ENCODE results near the gene FGL2. TPM values are rescaled to one million over a fixed set of nuclear protein-coding genes. Genes with fewer than 3 reads are reported as not detected.

Gene FGL2, protein sequence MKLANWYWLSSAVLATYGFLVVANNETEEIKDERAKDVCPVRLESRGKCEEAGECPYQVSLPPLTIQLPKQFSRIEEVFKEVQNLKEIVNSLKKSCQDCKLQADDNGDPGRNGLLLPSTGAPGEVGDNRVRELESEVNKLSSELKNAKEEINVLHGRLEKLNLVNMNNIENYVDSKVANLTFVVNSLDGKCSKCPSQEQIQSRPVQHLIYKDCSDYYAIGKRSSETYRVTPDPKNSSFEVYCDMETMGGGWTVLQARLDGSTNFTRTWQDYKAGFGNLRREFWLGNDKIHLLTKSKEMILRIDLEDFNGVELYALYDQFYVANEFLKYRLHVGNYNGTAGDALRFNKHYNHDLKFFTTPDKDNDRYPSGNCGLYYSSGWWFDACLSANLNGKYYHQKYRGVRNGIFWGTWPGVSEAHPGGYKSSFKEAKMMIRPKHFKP
- total RNA-seq (10 to 100 TPM; 28.0 to 31.2 (median 29.8) TPM), polyA plus RNA-seq (8.3 TPM)
- long read RNA-seq, donor 1, full-length matches to known transcripts, result 20 of 20 reads
- long read RNA-seq, donor 1, partial matches to known transcripts, result 0 of 20 reads
- long read RNA-seq, donor 1, other reads (novel, unspliced or antisense), result 0 of 20 reads
- long read RNA-seq, donor 2, full-length matches to known transcripts, result 7 of 8 reads
- long read RNA-seq, donor 2, partial matches to known transcripts, result 0 of 8 reads
- long read RNA-seq, donor 2, other reads (novel, unspliced or antisense), result 1 of 8 reads
- long read RNA-seq, donor 3, full-length matches to known transcripts, result 81 of 82 reads
- long read RNA-seq, donor 3, partial matches to known transcripts, result 0 of 82 reads
- long read RNA-seq, donor 3, other reads (novel, unspliced or antisense), result 1 of 82 reads
- long read RNA-seq, donor 4, full-length matches to known transcripts, result 6 of 6 reads
- long read RNA-seq, donor 4, partial matches to known transcripts, result 0 of 6 reads
- long read RNA-seq, donor 4, other reads (novel, unspliced or antisense), result 0 of 6 reads

DNA sequence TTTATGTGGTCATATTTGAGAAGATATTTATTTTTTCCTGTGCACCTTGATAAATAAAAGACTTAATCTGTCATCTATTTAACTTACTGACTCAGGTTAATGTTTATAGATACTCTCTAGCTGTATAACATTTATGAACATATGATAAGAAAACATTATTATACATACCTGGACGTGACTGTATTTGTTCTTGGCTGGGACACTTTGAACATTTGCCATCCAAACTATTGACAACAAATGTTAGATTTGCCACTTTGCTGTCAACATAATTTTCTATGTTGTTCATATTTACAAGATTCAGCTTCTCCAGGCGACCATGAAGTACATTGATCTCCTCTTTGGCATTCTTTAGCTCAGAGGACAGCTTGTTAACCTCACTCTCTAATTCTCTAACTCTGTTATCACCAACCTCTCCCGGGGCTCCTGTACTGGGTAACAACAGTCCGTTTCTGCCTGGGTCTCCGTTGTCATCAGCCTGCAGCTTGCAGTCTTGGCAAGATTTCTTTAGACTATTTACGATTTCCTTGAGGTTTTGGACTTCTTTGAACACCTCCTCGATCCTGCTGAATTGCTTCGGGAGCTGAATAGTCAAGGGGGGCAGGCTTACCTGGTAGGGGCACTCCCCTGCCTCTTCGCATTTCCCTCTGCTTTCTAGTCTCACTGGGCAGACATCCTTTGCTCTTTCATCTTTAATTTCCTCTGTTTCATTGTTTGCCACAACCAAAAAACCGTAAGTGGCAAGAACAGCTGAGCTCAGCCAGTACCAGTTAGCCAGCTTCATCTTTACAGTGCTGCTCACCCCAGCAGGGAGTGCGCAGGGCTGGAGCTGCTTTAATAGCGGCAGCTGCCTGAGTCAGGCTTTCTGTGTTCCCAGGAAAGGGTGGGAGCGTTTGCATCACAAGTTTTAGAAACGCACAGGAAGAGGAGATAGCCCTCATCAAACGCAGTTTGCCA is at the start of gene FGL2:
Gene FGL2, minus strand, starts transcription at position 807 of the 954 bp plus-strand sequence. Its CDS starts 26 bp downstream, at position 781.
- intact Hi-C loops (cut with DNase I), result no loop called here
- Histone ChIP-seq H3K4me1 (ENCODE audit: control insufficient read depth, insufficient read depth, low read length) (peaks cover 3% of the 10 kb centered on the region), H3K9me3 (ENCODE audit: control insufficient read depth, low read length) (no peaks in the 10 kb centered on the region), H3K4me3 (ENCODE audit: low read length) (peak within 1 kb of the TSS; percentile 69), H3K27me3 (ENCODE audit: control insufficient read depth, insufficient read depth) (no peaks in the 10 kb centered on the region), H3K27ac (ENCODE audit: low read length) (peak within 1 kb of the TSS; percentile 11)
- ATAC-seq (peak; percentile 97 to 99), DNase-seq (peak; percentile 71 to 88 (median 85))
- WGBS, result 12% methylated on average over 15 of the region's 15 CpGs

DNA sequence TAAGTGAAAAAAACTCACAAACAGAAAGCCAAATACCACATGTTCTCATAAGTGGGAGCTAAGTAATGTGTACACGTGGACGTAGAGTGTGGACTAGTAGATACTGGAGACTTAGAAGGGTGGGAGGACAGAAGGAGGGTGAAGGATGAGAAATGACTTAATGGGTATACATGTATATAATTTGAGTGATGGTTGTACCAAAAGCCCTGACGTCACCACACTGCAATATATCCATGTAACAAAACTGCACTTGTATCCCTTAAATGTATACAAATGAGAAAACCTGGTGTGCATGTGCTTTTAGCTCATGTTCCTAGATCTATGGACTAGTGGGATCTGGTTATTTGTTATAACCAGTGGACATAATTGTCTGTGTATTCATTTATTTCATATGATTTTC is 48.5 kb upstream of the FGL2 start:
- peaks cover 8% of the 10 kb centered on the region for H3K4me1 ChIP-seq (ENCODE audit: control insufficient read depth, insufficient read depth, low read length)
- no peak overlapping the region for H3K27ac ChIP-seq (ENCODE audit: low read length)
- no peaks in the 10 kb centered on the region for H3K9me3 ChIP-seq (ENCODE audit: control insufficient read depth, low read length)
- no peaks in the 10 kb centered on the region for H3K27me3 ChIP-seq (ENCODE audit: control insufficient read depth, insufficient read depth)
- 77% methylated on average over 3 of the region's 3 CpGs for WGBS
- intact Hi-C loops (cut with DNase I), result loop anchor here in 2 of 4 donors (10.0 kb wide), 2 partner anchors 77 to 123 kb away; partner anchors contain the start of gene CCDC146 (in 1 of the 2)
- DNase-seq, result no peak
- H3K4me3 ChIP-seq (ENCODE audit: low read length), result no peak overlapping the region
- no peak for ATAC-seq

- H3K9me3 ChIP-seq (ENCODE audit: control insufficient read depth, low read length), result no peaks in the 10 kb centered on the region
- peaks cover 6% of the 10 kb centered on the region for H3K4me1 ChIP-seq (ENCODE audit: control insufficient read depth, insufficient read depth, low read length)
- no peak overlapping the region for H3K27ac ChIP-seq (ENCODE audit: low read length)
- intact Hi-C loops (cut with DNase I), result loop anchor here in 2 of 4 donors (10.0 kb wide), 2 partner anchors 77 to 123 kb away; partner anchors contain the start of gene CCDC146 (in 1 of the 2)
- no peak overlapping the region for H3K4me3 ChIP-seq (ENCODE audit: low read length)
- WGBS, result 37% methylated on average over 3 of the region's 3 CpGs
- ATAC-seq, result no peak
- DNase-seq, result peak; percentile 59 to 91 (median 83)
- no peaks in the 10 kb centered on the region for H3K27me3 ChIP-seq (ENCODE audit: control insufficient read depth, insufficient read depth)
These were observed 47.7 kb upstream of the FGL2 start for GRCh38 chr7:77247206-77247850.

DNA sequence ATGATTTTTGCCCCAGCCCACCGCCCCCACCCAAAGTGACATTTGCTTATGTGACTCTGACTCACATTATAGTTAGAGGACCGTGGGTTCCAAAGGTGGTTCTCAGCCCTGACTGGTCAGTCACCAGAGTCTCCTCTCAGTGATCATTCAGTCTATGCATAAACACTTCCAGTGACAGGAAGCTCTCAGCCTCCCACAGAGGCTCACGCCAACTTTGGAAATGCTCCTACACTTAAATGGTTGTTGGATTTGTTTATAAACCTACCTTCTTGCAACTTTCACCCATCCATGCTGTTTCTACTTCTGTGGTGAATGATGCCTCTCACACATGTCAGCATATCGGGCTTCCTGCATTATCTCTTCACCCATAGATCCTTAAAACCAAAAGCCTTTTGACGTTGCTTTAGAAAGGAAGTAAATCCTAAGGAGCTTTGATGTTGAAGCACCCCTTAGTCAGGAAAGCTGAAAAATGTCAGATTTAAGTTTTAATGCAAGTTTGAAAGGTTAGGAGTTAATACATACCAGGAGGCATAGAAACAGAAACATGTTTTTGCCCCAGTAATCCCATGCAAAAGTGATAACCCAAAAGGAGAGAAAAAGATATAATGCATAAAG is 46.5 kb upstream of the FGL2 start:
- Histone ChIP-seq H3K27ac (ENCODE audit: low read length) (no peak overlapping the region), H3K9me3 (ENCODE audit: control insufficient read depth, low read length) (no peaks in the 10 kb centered on the region), H3K27me3 (ENCODE audit: control insufficient read depth, insufficient read depth) (no peaks in the 10 kb centered on the region), H3K4me1 (ENCODE audit: control insufficient read depth, insufficient read depth, low read length) (peaks cover 6% of the 10 kb centered on the region), H3K4me3 (ENCODE audit: low read length) (no peak overlapping the region)
- intact Hi-C loops (cut with DNase I), result loop anchor here in 2 of 4 donors (10.0 kb wide), 2 partner anchors 79 to 121 kb away; partner anchors contain the start of gene CCDC146 (in 1 of the 2)
- WGBS, result 54% methylated on average over 5 of the region's 5 CpGs
- no peak for ATAC-seq
- no peak for DNase-seq

DNA sequence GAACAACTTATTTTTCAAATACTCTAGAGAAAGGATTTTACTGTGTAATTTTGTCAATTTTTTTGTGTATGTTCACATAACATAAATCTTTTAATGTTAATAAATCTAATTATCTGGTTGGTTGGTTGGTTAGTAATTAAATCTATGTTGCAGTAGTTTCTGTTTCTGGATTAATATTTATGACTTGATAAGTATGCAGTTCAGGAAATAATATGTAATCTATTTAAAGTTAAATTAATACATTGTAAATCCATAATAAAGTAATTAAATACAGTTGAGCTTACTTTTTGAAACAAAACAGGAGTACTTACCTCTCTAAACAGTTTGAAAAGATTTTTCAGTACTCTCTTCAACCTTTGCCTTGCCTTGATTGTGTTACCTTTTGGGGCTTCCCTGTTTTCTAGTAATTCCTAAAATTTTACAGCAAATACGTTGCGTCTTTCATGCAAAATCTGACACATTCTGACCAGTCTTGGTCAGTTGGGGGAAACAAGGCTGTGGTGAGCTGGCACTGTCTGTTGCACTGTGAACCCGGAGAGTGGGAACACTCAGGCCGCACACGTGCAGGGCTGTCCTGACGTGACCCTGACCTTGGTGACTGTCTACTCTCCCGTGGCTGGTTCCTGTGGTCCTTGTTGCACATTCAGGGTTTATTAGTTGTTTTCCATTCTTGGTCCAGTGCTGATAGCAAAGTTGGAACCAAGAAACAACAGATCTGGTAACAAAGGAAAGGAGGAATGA is 45.6 kb upstream of the FGL2 start:
- peaks cover 6% of the 10 kb centered on the region for H3K4me1 ChIP-seq (ENCODE audit: control insufficient read depth, insufficient read depth, low read length)
- 33% methylated on average over 7 of the region's 7 CpGs for WGBS
- H3K27ac ChIP-seq (ENCODE audit: low read length), result no peak overlapping the region
- intact Hi-C loops (cut with DNase I), result loop anchor here in 2 of 4 donors (10.0 kb wide), 2 partner anchors 80 to 120 kb away; partner anchors contain the start of gene CCDC146 (in 1 of the 2)
- no peak overlapping the region for H3K4me3 ChIP-seq (ENCODE audit: low read length)
- H3K27me3 ChIP-seq (ENCODE audit: control insufficient read depth, insufficient read depth), result no peaks in the 10 kb centered on the region
- peak in 2 of 3 donors; percentile 62 to 73 for DNase-seq
- peak; percentile 79 to 90 for ATAC-seq
- no peaks in the 10 kb centered on the region for H3K9me3 ChIP-seq (ENCODE audit: control insufficient read depth, low read length)

DNA sequence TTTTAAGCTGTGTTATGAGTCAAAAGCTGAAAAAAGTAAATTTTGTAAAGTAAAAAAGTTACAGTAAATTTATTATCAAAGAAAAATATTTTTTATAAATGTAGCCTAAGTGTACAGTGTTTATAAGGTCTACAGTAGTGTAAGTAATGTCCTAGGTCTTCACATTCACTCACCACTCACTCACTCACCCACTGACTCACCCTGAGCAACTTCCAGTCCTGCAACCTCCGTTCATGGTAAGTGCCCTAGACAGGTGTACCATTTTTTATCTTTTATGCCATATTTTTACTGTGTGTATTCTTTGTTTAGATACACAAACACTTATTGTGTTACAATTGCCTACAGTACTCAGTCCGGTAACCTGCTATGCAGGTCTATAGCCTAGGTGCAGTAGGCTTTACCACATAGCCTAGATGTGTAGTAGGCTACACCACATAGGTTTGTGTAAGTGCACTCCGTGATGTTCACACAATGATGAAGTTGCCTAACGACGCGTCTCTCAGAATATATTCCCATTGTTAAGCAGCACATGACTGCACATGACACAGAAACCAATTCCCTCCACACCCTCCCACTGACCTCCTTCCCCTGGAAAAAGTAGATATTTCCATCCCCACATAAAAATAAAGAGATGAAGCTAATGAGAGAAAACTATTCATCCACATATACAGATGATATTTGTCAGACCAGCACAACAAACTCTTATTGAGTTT is 44.8 kb upstream of the FGL2 start:
- peak overlapping the region; percentile 4 for H3K27ac ChIP-seq (ENCODE audit: low read length)
- WGBS, result 65% methylated on average over 6 of the region's 6 CpGs
- no peaks in the 10 kb centered on the region for H3K27me3 ChIP-seq (ENCODE audit: control insufficient read depth, insufficient read depth)
- peaks cover 6% of the 10 kb centered on the region for H3K4me1 ChIP-seq (ENCODE audit: control insufficient read depth, insufficient read depth, low read length)
- ATAC-seq (peak; percentile 41 to 44), DNase-seq (no peak)
- no peaks in the 10 kb centered on the region for H3K9me3 ChIP-seq (ENCODE audit: control insufficient read depth, low read length)
- H3K4me3 ChIP-seq (ENCODE audit: low read length), result no peak overlapping the region
- intact Hi-C loops (cut with DNase I), result loop anchor here in 2 of 4 donors (10.0 kb wide), 2 partner anchors 80 to 120 kb away; partner anchors contain the start of gene CCDC146 (in 1 of the 2)

- ATAC-seq, result no peak
- no peak overlapping the region for H3K27ac ChIP-seq (ENCODE audit: low read length)
- H3K9me3 ChIP-seq (ENCODE audit: control insufficient read depth, low read length), result no peaks in the 10 kb centered on the region
- no peaks in the 10 kb centered on the region for H3K27me3 ChIP-seq (ENCODE audit: control insufficient read depth, insufficient read depth)
- peaks cover 9% of the 10 kb centered on the region for H3K4me1 ChIP-seq (ENCODE audit: control insufficient read depth, insufficient read depth, low read length)
- no peak overlapping the region for H3K4me3 ChIP-seq (ENCODE audit: low read length)
- DNase-seq, result no peak
- WGBS, result 52% methylated on average over 2 of the region's 2 CpGs
- intact Hi-C loops (cut with DNase I), result loop anchor here in 2 of 4 donors (10.0 kb wide), 2 partner anchors 82 to 118 kb away; partner anchors contain the start of gene CCDC146 (in 1 of the 2)
These were observed 42.9 kb upstream of the FGL2 start for GRCh38 chr7:77242554-77242953.

- Histone ChIP-seq H3K4me1 (ENCODE audit: control insufficient read depth, insufficient read depth, low read length) (peaks cover 10% of the 10 kb centered on the region), H3K27me3 (ENCODE audit: control insufficient read depth, insufficient read depth) (no peaks in the 10 kb centered on the region), H3K9me3 (ENCODE audit: control insufficient read depth, low read length) (no peaks in the 10 kb centered on the region), H3K27ac (ENCODE audit: low read length) (no peak overlapping the region), H3K4me3 (ENCODE audit: low read length) (no peak overlapping the region)
- intact Hi-C loops (cut with DNase I), result loop anchor here in 2 of 4 donors (10.0 kb wide), 2 partner anchors 83 to 117 kb away; partner anchors contain the start of gene CCDC146 (in 1 of the 2)
- DNase-seq, result no peak
- WGBS, result 61% methylated on average over 2 of the region's 2 CpGs
- peak; percentile 34 to 36 for ATAC-seq
These were observed 42.4 kb upstream of the FGL2 start for GRCh38 chr7:77242068-77242467.

All from right cardiac atrium (tissue), 5 donors.